Measurements from ENCODE around the gene MAML2.

The MAML2 gene

GRCh38 chr11:96221244-96222070 lies 121.5 kb downstream of the MAML2 start:
- TF ChIP-seq CTCF (IDR thresholded peaks at IDR 0.05; ENCODE audit: low read depth, low read length): no peak

GRCh38 chr11:96219981-96220623 lies 122.9 kb downstream of the MAML2 start:
- TF ChIP-seq CTCF (IDR thresholded peaks at IDR 0.05; ENCODE audit: low read depth, low read length): no peak
- no peak for DNase-seq (ENCODE audit: extremely low read depth, low read depth)

More at GRCh38 chr11:96221244-96222070, 121.5 kb downstream of the MAML2 start:
- DNase-seq (ENCODE audit: extremely low read depth, low read depth): no peak

GRCh38 chr11:96218901-96219300 lies 124.1 kb downstream of the MAML2 start:
- TF ChIP-seq CTCF (IDR thresholded peaks at IDR 0.05; ENCODE audit: low read depth, low read length): no peak
- DNase-seq (ENCODE audit: extremely low read depth, low read depth): no peak

- no peak for TF ChIP-seq CTCF (IDR thresholded peaks at IDR 0.05; ENCODE audit: low read depth, low read length)
- no peak for DNase-seq (ENCODE audit: extremely low read depth, low read depth)
Observed at GRCh38 chr11:96218006-96218405, 125.0 kb downstream of the MAML2 start.

- DNase-seq (ENCODE audit: extremely low read depth, low read depth): no peak
- no peak for TF ChIP-seq CTCF (IDR thresholded peaks at IDR 0.05; ENCODE audit: low read depth, low read length)
Observed at GRCh38 chr11:96217206-96217605, 125.8 kb downstream of the MAML2 start.

GRCh38 chr11:96215826-96216225 lies 127.2 kb downstream of the MAML2 start:
- TF ChIP-seq CTCF (IDR thresholded peaks at IDR 0.05; ENCODE audit: low read depth, low read length): no peak
- no peak for DNase-seq (ENCODE audit: extremely low read depth, low read depth)

- DNase-seq (ENCODE audit: extremely low read depth, low read depth): no peak
Observed at GRCh38 chr11:96215110-96215782, 127.7 kb downstream of the MAML2 start.

More at GRCh38 chr11:96215110-96215782, 127.7 kb downstream of the MAML2 start:
- TF ChIP-seq CTCF (IDR thresholded peaks at IDR 0.05; ENCODE audit: low read depth, low read length): no peak
